Fibroblast of mammary gland (primary cell): ENCODE measurements around the gene AGPAT4.

Experiments
- DNase-seq: peaks from one replicate; pipeline ENCODE4 v3.0.0-alpha.2; 2010; ENCODE audit warnings: low read depth
- H3K4me3 ChIP-seq: 2 replicates; pipeline ENCODE4 v1.5.1; 2011; ENCODE audit warnings: low read depth, mild to moderate bottlenecking, low read length, moderate library complexity; ENCODE audit not compliant: control insufficient read depth
- TF ChIP-seq, protein P1 (sequence below): conservative IDR thresholded peaks from 2 replicates; pipeline ENCODE4 v1.5.1; 2011; ENCODE audit warnings: low read depth, low read length, inconsistent platforms; ENCODE audit not compliant: control insufficient read depth, insufficient read depth

AGPAT4 gene

DNA sequence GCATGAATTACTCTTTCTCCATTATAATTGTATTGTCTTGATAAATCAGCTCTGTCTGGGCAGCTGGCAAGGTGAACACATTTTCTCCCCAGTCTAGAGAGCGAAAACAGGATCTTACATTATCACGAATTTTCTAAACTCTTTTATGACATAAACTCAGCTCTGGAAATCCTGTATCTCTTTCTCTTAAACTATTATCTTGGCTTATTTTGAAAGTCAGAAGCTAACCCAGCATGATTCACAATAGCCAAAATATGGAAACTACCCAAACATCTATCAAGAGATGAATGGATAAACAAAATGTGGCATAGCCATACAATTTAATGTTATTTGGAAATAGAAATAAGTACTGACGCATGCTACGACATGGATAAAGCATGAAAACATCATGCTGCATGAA is 25.9 kb upstream of the AGPAT4 start:
- DNase-seq, result no peak
- TF ChIP-seq, protein P1, sequence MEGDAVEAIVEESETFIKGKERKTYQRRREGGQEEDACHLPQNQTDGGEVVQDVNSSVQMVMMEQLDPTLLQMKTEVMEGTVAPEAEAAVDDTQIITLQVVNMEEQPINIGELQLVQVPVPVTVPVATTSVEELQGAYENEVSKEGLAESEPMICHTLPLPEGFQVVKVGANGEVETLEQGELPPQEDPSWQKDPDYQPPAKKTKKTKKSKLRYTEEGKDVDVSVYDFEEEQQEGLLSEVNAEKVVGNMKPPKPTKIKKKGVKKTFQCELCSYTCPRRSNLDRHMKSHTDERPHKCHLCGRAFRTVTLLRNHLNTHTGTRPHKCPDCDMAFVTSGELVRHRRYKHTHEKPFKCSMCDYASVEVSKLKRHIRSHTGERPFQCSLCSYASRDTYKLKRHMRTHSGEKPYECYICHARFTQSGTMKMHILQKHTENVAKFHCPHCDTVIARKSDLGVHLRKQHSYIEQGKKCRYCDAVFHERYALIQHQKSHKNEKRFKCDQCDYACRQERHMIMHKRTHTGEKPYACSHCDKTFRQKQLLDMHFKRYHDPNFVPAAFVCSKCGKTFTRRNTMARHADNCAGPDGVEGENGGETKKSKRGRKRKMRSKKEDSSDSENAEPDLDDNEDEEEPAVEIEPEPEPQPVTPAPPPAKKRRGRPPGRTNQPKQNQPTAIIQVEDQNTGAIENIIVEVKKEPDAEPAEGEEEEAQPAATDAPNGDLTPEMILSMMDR, result no peak
- no peak overlapping the region for H3K4me3 ChIP-seq

DNA sequence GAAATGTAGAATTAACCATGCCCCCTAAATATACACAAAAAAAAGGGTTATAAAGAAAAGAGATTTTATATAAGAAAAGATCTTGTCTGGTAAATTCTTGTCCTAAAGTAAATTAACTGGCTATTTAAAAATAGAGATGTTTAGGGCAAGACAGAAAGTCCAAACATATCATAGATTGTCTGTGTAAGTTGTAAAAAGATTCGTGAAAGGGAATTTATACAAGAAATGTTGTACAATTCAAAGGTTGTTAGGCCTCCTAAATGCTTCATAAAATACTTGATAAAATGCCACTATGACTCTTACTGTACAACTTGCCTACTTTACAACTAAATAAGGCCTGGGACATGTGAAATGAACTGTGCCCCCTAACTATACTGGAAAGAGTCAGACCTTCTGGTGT is 21.9 kb upstream of the AGPAT4 start:
- TF ChIP-seq, protein P1, result no peak
- no peak overlapping the region for H3K4me3 ChIP-seq
- no peak for DNase-seq

DNA sequence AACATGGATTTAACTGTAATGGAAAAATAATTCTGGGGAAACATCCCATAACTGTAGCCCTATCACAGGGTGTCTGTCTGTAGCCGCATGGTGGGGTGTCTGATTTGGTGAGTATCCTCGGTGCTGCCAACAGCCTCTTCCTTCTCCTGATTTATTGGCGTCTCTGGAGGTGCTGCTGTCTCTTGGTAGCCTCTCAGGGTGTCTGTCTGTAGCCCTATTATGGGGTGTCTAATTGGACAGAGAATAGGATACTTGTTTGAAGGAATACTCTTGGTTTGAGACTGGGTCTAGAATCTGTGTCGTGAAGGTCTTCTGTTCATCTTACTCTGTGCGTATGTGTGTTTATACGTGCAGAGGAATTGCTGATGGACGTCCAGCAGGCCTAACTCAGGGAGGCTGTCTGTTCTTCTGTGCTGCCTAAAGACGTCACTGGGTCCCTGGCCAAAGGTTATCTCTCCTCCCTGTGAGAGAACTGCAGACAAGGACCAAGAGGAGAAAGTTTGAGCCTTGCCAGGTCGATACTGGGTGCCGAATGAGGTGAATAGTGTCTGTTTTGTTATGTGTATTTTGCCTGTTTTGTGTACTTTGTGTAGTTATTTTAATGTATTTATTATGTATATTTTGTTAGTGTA is 18.9 kb upstream of the AGPAT4 start:
- TF ChIP-seq, protein P1, result no peak

DNA sequence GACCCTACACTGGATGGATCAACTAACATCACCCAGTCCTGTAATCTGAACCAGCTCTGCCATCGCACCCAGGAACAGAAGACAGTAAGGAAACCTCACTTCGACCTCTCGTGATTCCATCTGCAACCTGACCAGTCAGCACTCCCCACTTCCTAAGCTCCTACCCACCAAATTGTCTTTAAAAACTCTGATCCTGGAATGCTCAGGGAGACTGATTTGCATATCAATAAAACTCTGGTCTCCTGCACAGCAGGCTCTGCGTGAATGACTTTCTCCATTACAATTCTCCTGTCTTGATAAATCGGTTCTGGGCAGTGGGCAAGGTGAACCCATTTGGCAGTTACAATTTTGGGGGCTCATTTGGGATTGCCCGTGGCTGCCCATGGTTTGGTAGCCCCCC is 18.3 kb upstream of the AGPAT4 start:
- no peak overlapping the region for H3K4me3 ChIP-seq
- no peak for DNase-seq
- TF ChIP-seq, protein P1, result no peak

More for the DNA sequence above, 18.9 kb upstream of the AGPAT4 start:
- no peak overlapping the region for H3K4me3 ChIP-seq
- DNase-seq, result no peak

DNA sequence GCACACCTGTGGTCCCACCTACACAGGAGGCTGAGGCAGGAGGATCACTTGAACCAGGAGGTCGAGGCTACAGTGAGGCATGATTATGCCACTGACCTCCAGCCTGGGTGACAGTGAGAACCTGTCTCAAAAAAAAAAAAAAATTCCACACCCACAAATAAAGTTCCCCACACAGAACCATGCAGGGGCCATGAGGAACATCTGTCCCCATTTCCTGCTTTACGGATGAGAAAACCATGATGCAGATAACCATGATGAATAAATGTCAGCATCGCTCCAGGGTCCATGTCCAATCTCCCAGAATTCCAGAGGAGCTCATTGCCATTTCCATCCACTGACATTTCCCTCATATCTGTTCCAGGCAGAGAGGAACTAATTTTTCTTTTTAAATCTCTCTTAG is 16.9 kb upstream of the AGPAT4 start:
- TF ChIP-seq, protein P1, result no peak
- no peak for DNase-seq
- no peak overlapping the region for H3K4me3 ChIP-seq

DNA sequence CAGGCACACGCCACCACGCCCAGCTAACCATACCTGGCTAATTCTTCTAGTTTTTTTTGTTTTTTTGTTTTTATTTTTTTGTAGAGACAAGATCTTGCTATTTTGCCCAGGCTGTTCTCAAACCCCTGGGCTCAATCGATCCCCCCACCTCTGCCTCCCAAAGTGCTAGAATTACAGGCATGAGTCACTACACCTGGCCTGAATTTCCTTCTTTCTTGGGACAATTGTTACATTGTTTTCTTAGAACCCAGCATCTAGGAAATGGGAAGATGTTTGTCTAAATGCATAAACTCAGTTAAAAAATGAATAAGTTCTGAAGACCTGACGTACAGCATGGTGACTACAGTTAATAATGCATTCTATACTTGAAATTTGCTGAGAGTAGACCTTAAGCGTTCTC is 10.8 kb upstream of the AGPAT4 start:
- no peak for DNase-seq
- TF ChIP-seq, protein P1, result no peak
- no peak overlapping the region for H3K4me3 ChIP-seq

DNA sequence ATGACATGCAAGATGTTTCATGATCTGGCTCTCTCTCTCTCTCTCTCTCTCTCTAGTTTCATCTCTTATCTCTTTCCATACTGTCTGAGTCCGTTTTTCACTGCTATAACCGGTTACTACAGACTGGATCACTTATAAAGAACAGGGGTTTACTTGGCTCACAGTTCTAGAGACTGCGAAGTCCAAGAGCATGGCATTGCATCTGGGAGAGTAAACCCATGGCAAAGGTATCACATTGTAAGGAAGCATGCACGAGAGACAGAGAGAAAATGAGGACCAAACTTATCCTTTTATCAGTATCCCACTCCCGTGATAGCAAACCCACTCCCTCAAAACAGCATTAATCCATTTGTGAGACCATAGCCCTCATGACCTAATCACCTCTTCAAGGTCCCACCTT is 7.2 kb upstream of the AGPAT4 start:
- TF ChIP-seq, protein P1, result no peak
- no peak for DNase-seq
- H3K4me3 ChIP-seq, result no peak overlapping the region
